Cardiac fibroblast (primary cell): ENCODE data around the gene SERBP1.
"Not testable (repeated sequence)": the region's sequence is repeated elsewhere in the genome, so short reads cannot be mapped to it uniquely, and the experiment has no call there.

Source experiments
- DNase-seq, 2 donors: peaks; one replicate each; pipeline versions ENCODE4 v3.0.0 to v3.0.0-alpha.2; 2010; ENCODE audit warnings: low read depth in 2 of 2
- H3K4me3 ChIP-seq, 2 donors: replicated peaks in 1 of 2; 1 replicate in 1 of 2; 2 replicates in 1 of 2; pipeline ENCODE4 v1.5.1; 2011; ENCODE audit warnings: low read depth in 2 of 2, low read length in 2 of 2, mild to moderate bottlenecking in 2 of 2, moderate library complexity in 1 of 2
- TF ChIP-seq, protein P1 (sequence below): IDR thresholded peaks from one replicate; pipeline ENCODE4 v1.5.1; 2011; ENCODE audit warnings: low read depth, mild to moderate bottlenecking, low read length, inconsistent platforms

The SERBP1 gene

DNA sequence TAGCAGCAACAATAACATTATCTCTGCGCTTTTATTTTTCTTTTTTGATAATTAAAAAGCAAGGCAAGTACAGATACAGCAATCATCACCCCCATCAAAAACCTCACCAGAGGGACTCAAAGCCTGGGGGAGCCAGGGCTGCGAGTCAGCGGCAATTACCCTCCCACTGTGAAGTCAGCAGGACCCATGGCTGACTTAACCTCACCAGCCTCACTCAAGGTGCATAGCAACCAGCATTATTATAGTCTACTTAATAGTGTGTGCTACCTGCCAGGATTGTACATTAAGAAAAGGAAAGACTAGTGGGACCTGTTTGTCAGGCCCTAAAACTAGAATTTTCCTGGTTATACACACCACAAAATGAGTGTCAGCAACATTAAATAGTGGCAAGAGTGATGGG is 28.9 kb upstream of the SERBP1 start:
- TF ChIP-seq, protein P1, sequence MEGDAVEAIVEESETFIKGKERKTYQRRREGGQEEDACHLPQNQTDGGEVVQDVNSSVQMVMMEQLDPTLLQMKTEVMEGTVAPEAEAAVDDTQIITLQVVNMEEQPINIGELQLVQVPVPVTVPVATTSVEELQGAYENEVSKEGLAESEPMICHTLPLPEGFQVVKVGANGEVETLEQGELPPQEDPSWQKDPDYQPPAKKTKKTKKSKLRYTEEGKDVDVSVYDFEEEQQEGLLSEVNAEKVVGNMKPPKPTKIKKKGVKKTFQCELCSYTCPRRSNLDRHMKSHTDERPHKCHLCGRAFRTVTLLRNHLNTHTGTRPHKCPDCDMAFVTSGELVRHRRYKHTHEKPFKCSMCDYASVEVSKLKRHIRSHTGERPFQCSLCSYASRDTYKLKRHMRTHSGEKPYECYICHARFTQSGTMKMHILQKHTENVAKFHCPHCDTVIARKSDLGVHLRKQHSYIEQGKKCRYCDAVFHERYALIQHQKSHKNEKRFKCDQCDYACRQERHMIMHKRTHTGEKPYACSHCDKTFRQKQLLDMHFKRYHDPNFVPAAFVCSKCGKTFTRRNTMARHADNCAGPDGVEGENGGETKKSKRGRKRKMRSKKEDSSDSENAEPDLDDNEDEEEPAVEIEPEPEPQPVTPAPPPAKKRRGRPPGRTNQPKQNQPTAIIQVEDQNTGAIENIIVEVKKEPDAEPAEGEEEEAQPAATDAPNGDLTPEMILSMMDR: no peak
- DNase-seq: no peak
- no peak overlapping the region for H3K4me3 ChIP-seq

DNA sequence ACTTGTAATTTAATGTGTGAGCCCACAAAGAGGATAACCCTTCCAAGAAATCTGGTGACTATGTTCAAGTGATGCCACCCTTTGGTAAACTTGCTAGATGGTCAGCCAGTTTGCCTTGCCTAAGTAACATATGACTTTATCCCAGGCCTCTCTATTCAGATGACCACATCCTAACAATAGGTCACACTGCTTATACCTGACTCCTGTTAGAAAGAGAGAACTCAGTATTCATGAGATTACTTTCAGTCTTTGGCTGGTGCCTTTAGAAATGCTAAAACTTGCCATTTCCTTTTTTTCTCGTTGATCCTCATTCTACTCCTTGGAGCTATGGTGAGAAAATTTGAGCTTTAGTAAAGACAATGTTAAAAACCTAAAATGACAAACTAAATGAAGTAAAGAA is 28.5 kb upstream of the SERBP1 start:
- DNase-seq: no peak
- TF ChIP-seq, protein P1: no peak
- no peak overlapping the region for H3K4me3 ChIP-seq

DNA sequence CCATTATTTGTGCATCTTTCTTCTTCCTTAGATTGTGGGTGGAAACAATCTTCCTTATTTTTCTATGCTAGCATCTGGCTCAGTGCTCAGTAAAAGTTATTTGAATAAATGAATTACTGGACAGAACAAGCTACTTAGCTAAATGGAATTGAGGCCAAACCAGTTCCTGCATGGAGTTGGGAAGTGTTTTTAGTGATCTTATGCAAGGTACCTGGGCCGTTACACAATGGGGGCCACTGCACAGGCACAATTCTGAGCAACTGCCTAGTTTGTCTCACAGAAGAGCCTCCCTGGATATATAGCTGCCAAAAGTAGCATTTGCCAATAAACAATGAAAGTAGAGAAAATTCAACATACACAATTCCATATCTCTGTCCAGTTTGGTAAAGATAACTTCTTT is 27.0 kb upstream of the SERBP1 start:
- TF ChIP-seq, protein P1: no peak
- no peak overlapping the region for H3K4me3 ChIP-seq
- no peak for DNase-seq

DNA sequence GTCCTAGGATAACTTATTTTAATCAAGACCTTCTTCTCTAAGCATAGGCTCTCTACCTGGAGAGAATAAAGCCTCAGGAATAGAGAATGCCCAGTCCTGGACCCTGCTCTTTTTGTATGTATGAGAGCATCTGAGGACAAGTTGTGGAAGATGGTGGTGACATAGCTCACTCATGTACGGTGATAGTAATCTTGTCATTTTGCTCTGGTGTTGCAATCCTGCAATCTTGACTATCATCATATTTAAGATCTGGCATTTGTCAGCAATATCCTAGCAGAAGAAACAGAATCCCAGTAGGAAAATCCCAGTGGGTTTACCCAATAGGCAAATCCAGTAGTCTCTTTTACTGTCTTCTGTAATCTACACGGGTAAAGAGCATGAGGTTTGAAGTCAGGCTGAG is 21.6 kb upstream of the SERBP1 start:
- TF ChIP-seq, protein P1: no peak
- DNase-seq: no peak
- H3K4me3 ChIP-seq: no peak overlapping the region

DNA sequence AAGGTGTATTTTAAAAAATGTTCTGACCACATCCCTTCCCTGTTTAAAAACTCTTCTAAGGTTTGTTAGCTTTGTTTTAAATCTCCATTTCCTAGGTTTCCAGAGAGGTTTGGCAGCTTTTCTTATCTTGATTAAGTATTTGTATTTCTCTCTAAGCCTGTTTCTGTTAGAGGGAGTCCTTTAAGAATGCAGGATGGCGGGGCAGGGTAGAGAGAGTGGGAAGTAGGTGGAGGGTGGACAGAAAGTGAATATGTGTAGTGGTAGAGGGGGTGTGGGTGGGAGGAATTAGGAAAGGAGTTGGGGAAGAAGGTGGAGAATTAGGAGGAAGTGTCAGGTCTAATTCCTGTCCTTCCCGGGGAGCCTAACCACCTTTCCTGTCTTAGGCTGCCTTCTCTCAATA is 21.2 kb upstream of the SERBP1 start:
- TF ChIP-seq, protein P1: no peak
- no peak for DNase-seq

DNA sequence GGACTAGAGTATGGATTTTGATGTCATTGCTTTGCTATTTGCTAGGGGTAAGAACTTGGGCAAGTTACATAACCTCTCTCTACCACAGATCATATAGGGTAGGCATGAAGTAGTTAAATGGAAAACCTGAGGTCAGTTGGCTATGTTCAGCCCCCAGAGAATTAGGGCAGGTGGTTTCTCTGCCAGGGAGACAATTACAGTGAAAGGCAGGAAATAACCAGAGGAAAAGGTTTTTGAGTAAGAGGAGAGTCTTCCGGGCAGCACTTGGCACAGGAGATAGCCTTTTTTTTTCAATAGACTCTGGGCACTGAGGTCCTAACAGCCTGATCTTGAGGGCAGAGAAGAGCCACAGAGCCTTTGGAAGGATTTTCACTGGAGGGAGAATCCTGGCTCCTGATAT is 16.7 kb upstream of the SERBP1 start:
- TF ChIP-seq, protein P1: no peak
- H3K4me3 ChIP-seq: no peak overlapping the region
- DNase-seq: peak in 1 of 2 donors; percentile 21

More for the DNA sequence above, 21.2 kb upstream of the SERBP1 start:
- H3K4me3 ChIP-seq: no peak overlapping the region

DNA sequence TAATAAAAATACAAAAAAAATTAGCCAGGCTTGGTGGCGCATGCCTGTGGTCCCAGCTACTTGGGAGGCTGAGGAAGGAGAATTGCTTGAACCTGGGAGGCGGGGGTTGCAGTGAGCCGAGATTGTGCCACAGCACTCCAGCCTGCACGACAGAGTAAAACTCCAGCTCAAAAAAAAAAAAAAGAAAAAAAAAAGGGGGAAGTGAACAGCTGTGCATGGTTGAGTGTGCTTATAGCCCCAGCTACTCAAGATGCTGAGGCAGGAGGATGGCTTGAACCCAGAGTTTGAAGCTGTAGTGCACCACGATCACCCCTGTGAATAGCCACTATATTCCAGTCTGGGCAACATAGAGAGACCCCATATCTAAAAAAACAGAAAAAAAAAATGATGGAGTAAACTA is 15.8 kb upstream of the SERBP1 start:
- not testable (repeated sequence) for DNase-seq, H3K4me3 ChIP-seq
